DMS53 treated with DMSO at 0.1 percent for 48 hours (cell line): ENCODE results near the gene ARID5B.

Source experiments
- DNase-seq: peaks from one replicate; lab custom pipeline; 2025; ENCODE audit not compliant: unreplicated experiment; lab: John Stamatoyannopoulos, UW

Gene ARID5B

GRCh38 chr10:62121187-62121530, 219.7 kb downstream of the ARID5B start:
- DNase-seq, result no peak

DNA sequence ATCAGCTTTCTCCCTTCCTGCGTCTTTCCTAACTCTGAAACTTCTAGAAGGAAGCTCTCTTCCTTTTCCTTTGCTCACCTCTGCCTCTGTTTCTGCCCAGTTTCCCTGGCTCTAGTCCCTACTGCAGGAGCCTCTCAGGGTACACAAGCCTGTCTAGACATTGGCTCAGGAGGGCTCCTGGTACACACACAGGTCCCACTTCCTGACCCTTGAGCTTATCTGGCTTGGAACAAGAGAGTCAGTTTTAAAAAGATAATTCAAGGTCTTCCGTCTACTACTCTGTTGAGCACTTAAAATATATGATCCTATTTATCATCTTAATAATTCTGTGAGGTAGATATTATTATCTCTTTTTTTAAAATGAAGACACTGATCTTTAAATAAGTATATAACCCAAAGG, 226.5 kb downstream of the ARID5B start:
- DNase-seq, result no peak

DNA sequence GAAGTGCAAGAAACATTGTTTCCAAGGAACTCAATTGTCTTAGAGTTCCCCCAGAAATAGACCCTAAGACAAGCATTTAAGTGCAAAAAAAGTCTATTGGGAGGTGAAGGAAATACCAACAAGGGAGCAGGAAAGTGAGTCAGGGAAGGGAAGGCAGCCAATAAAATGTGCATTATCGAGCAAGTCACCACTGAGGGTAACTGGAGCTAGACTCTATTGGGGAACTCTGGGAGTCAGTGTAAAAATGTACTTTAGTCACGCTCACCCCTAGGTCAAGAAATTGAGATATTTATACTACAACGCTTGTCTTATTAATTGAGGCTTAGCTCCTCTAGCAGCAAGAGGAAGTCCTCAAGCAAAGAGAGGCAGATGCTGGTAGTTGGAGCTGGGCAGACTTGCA, 229.4 kb downstream of the ARID5B start:
- DNase-seq, result no peak

DNA sequence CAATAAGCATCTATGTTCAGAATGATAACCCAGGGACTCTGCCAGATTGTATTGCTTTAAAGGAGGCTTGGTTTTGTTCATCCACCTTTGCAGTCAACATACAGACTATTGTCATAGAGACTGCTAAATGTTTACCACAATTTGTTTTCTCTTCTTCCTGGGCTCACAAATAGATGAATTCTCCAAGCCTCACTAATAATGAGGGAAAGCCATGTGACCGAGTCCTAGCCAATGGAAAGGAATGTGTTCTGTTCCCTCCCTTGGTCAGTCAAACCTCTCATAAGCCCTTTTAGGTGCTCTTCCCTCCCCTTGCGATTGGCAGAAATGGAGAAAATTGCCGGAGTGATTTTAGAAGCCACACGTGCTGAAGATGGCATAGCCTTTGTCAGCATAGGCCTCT, 230.2 kb downstream of the ARID5B start:
- DNase-seq, result no peak

DNA sequence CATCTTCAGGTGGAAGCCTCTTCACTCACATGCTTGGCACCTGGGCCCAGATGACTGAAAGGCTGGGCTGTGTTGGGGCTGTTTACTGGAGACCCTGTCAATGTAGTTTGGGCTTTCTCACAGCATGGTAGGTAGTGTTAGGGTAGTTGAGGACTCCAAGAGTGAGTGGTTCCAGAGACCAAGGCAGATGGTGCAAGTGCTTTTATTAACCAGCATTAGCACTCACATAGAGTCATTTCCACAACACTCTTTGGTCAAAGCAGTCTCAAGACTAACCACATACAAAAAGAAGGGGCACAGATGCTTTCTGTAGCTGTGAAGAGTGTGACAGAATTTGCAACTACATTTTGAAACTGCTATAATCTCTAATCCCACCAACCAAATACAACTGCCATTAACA, 232.1 kb downstream of the ARID5B start:
- no peak for DNase-seq

- DNase-seq, result no peak
These were observed 235.4 kb downstream of the ARID5B start for GRCh38 chr10:62136931-62137330.
